Mucosa of stomach (tissue), 1 donor: ENCODE results near the gene SLC26A11.

Experiments used
- H3K27me3 ChIP-seq: one replicate; pipeline ENCODE4 v1.7.0; 2013; ENCODE audit warnings: mild to moderate bottlenecking, low read length; ENCODE audit not compliant: control insufficient read depth, insufficient read depth
- H3K36me3 ChIP-seq: one replicate; pipeline ENCODE4 v1.7.0; 2013; ENCODE audit warnings: low read length; ENCODE audit not compliant: control insufficient read depth, insufficient read depth
- H3K4me1 ChIP-seq: one replicate; pipeline ENCODE4 v1.7.0; 2013; ENCODE audit warnings: mild to moderate bottlenecking, low read length; ENCODE audit not compliant: control insufficient read depth, insufficient read depth
- H3K4me3 ChIP-seq: one replicate; pipeline ENCODE4 v1.7.0; 2013; ENCODE audit warnings: low read length
- H3K9ac ChIP-seq: one replicate; pipeline ENCODE4 v1.7.0; 2013; ENCODE audit warnings: mild to moderate bottlenecking, low read length, moderate library complexity
- H3K9me3 ChIP-seq: one replicate; pipeline ENCODE4 v1.7.0; 2013; ENCODE audit warnings: mild to moderate bottlenecking, low read length, moderate library complexity; ENCODE audit not compliant: control insufficient read depth
- donor health status: Pancreatic carcinoma.

Gene SLC26A11

GRCh38 chr17:80201446-80201845, 18.8 kb upstream of the SLC26A11 start:
- Histone ChIP-seq H3K27me3 (no peaks in the 10 kb centered on the region), H3K9me3 (no peaks in the 10 kb centered on the region), H3K9ac (no peak overlapping the region), H3K4me1 (no peaks in the 10 kb centered on the region), H3K36me3 (no peaks in the 10 kb centered on the region), H3K4me3 (no peak overlapping the region)

GRCh38 chr17:80202197-80202596, 18.0 kb upstream of the SLC26A11 start:
- Histone ChIP-seq H3K9me3 (no peaks in the 10 kb centered on the region), H3K9ac (no peak overlapping the region), H3K4me1 (no peaks in the 10 kb centered on the region), H3K27me3 (no peaks in the 10 kb centered on the region), H3K36me3 (no peaks in the 10 kb centered on the region), H3K4me3 (no peak overlapping the region)

GRCh38 chr17:80203471-80203963, 16.7 kb upstream of the SLC26A11 start:
- H3K9me3 ChIP-seq, result no peaks in the 10 kb centered on the region
- H3K4me1 ChIP-seq, result no peaks in the 10 kb centered on the region
- no peak overlapping the region for H3K4me3 ChIP-seq
- no peaks in the 10 kb centered on the region for H3K27me3 ChIP-seq
- no peaks in the 10 kb centered on the region for H3K36me3 ChIP-seq
- no peak overlapping the region for H3K9ac ChIP-seq

GRCh38 chr17:80204626-80205468, 15.4 kb upstream of the SLC26A11 start:
- no peaks in the 10 kb centered on the region for H3K9me3 ChIP-seq
- no peak overlapping the region for H3K4me3 ChIP-seq
- no peaks in the 10 kb centered on the region for H3K4me1 ChIP-seq
- H3K9ac ChIP-seq, result no peak overlapping the region
- peaks cover 4% of the 10 kb centered on the region for H3K36me3 ChIP-seq
- no peaks in the 10 kb centered on the region for H3K27me3 ChIP-seq

- no peak overlapping the region for H3K4me3 ChIP-seq
- no peaks in the 10 kb centered on the region for H3K4me1 ChIP-seq
- H3K27me3 ChIP-seq, result no peaks in the 10 kb centered on the region
- peaks cover 9% of the 10 kb centered on the region for H3K36me3 ChIP-seq
- no peaks in the 10 kb centered on the region for H3K9me3 ChIP-seq
- no peak overlapping the region for H3K9ac ChIP-seq
These were observed 14.4 kb upstream of the SLC26A11 start for GRCh38 chr17:80205811-80206210.

GRCh38 chr17:80208050-80208449, 12.2 kb upstream of the SLC26A11 start:
- Histone ChIP-seq H3K9ac (no peak overlapping the region), H3K36me3 (peaks cover 9% of the 10 kb centered on the region), H3K4me3 (no peak overlapping the region), H3K27me3 (no peaks in the 10 kb centered on the region), H3K4me1 (no peaks in the 10 kb centered on the region), H3K9me3 (no peaks in the 10 kb centered on the region)

DNA sequence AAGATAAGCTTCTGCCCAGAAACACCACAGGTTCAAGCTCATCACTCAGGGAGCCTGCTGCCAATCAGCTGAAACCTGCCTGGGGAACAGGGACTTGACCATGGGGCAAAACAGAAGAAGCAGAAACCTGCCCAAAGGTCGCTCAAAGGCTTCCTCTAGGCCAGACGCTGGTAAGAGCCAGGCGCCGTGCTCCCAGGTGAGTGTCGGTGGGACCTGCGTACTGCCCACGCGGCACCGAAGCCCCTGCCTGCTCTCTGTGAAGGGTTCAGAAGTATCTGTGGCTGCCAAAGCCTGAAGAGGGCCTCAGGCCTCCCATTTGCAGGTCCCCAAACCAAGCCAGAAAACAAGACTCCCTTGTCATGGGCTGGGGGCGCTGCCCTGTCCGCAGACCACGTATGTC, 10.5 kb upstream of the SLC26A11 start:
- Histone ChIP-seq H3K4me1 (no peaks in the 10 kb centered on the region), H3K36me3 (peaks cover 13% of the 10 kb centered on the region), H3K4me3 (no peak overlapping the region), H3K9me3 (no peaks in the 10 kb centered on the region), H3K27me3 (no peaks in the 10 kb centered on the region), H3K9ac (no peak overlapping the region)

- Histone ChIP-seq H3K9ac (no peak overlapping the region), H3K9me3 (no peaks in the 10 kb centered on the region), H3K36me3 (peaks cover 13% of the 10 kb centered on the region), H3K4me1 (no peaks in the 10 kb centered on the region), H3K4me3 (no peak overlapping the region), H3K27me3 (no peaks in the 10 kb centered on the region)
These were observed 9.7 kb upstream of the SLC26A11 start for GRCh38 chr17:80210348-80211108.

DNA sequence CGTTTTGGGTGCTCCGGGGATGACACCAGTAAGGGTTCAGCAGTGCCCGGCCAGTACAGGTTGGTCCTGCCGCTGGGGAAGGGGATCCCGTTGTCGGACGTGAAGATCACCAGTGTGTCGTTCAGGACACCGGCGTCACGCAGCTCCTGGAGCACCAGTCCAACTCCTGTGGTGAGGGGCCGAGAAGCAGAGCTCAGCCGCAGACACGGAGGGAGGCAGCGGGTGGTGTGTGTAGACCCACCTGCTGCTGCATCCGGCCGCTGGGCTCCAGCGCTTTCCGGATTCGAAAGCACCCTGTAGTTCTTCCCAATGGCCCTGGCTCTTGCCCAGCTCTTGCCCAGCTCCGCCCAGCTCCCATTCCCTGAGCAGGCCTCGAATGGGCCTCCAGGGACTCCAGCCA, 8.1 kb upstream of the SLC26A11 start:
- peaks cover 13% of the 10 kb centered on the region for H3K36me3 ChIP-seq
- no peaks in the 10 kb centered on the region for H3K4me1 ChIP-seq
- H3K4me3 ChIP-seq, result no peak overlapping the region
- no peaks in the 10 kb centered on the region for H3K9me3 ChIP-seq
- no peak overlapping the region for H3K9ac ChIP-seq
- H3K27me3 ChIP-seq, result no peaks in the 10 kb centered on the region

DNA sequence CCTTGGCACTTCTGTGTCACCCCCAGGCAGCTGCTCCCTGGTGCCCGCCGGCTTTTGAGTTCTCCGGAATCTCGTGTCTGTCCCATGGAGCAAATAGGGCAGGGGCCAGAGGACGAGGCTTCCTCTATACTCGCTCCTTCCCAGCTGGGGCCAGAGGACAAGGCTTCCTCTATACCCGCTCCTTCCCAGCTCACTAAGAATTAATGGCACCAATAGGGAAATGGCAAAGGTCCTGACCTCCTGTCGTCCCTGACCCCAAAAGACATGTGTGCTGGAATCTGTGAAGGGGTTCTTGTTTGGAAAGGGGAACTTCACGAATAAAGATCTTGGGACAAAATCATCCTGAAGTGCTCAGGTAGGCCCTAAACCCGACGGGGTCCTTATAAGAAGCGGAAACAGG, 7.7 kb upstream of the SLC26A11 start:
- no peaks in the 10 kb centered on the region for H3K4me1 ChIP-seq
- H3K27me3 ChIP-seq, result no peaks in the 10 kb centered on the region
- H3K9ac ChIP-seq, result no peak overlapping the region
- no peak overlapping the region for H3K4me3 ChIP-seq
- H3K9me3 ChIP-seq, result no peaks in the 10 kb centered on the region
- peaks cover 15% of the 10 kb centered on the region for H3K36me3 ChIP-seq

DNA sequence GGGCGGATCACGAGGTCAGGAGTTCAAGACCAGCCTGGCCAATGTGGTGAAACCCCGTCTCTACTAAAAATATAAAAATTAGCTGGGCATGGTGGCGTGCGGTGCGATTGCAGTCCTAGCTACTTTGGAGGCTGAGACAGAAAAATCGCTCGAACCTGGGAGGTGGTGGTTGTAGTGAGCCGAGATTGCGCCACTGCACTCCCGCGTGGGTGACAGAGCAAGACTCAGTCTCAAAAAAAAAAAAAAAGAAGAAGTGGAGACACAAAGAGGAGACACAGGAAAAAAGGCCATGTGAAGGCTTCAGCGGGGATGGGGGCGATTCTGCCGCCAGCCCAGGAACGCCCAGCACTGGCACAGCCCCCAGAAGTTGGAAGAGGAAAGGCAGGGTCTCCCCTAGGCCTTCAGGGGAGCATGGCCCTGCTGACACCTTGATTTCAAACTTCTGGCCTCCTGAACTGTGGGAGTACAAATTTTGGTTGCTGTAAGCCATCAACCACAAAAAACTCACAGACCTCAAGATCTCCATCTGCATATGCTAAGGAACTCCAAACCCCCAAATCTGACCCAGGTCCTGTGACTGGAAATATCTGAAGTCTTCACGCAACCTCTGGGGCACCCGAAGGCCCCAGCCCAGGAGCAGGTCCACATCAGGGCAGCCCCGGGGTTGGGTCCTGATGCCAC, 7.1 kb upstream of the SLC26A11 start:
- no peak overlapping the region for H3K9ac ChIP-seq
- H3K27me3 ChIP-seq, result no peaks in the 10 kb centered on the region
- H3K4me3 ChIP-seq, result no peak overlapping the region
- H3K36me3 ChIP-seq, result peaks cover 18% of the 10 kb centered on the region
- H3K9me3 ChIP-seq, result no peaks in the 10 kb centered on the region
- H3K4me1 ChIP-seq, result peaks cover under 1% of the 10 kb centered on the region

- peaks cover 6% of the 10 kb centered on the region for H3K4me1 ChIP-seq
- peaks cover 18% of the 10 kb centered on the region for H3K36me3 ChIP-seq
- no peaks in the 10 kb centered on the region for H3K27me3 ChIP-seq
- H3K9me3 ChIP-seq, result no peaks in the 10 kb centered on the region
- H3K4me3 ChIP-seq, result no peak overlapping the region
- no peak overlapping the region for H3K9ac ChIP-seq
These were observed 6.6 kb upstream of the SLC26A11 start for GRCh38 chr17:80213643-80213975.
